H9 (cell line): Measurements from ENCODE around the gene MX2. TPM values are rescaled to one million over a fixed set of nuclear protein-coding genes. Genes with fewer than 3 reads are reported as not detected.

Experiments used
- DNase-seq: peaks from one replicate; pipeline ENCODE4 v3.0.0-alpha.2; 2017
- H2AFZ ChIP-seq: one replicate; pipeline ENCODE4 v1.6.1; 2013; ENCODE audit warnings: mild to moderate bottlenecking, low read length, control low read depth, moderate library complexity
- H2AK5ac ChIP-seq: 2 replicates; pipeline ENCODE4 v1.6.1; 2013; ENCODE audit warnings: low read length, control low read depth, mixed read lengths; ENCODE audit not compliant: insufficient read length
- H2BK120ac ChIP-seq: one replicate; pipeline ENCODE4 v1.6.1; 2013; ENCODE audit warnings: low read depth, mild to moderate bottlenecking, low read length, control low read depth, inconsistent platforms; ENCODE audit not compliant: poor library complexity, severe bottlenecking
- H2BK12ac ChIP-seq: 2 replicates; pipeline ENCODE4 v1.6.1; 2013; ENCODE audit warnings: low read length, control low read depth, mixed read lengths, low read depth; ENCODE audit not compliant: insufficient read length
- H2BK15ac ChIP-seq: 2 replicates; pipeline ENCODE4 v1.6.1; 2013; ENCODE audit warnings: low read depth, low read length, control low read depth
- H2BK20ac ChIP-seq: one replicate; pipeline ENCODE4 v1.6.1; 2013; ENCODE audit warnings: low read depth, mild to moderate bottlenecking, low read length, control low read depth, inconsistent platforms; ENCODE audit not compliant: poor library complexity, severe bottlenecking
- H2BK5ac ChIP-seq: 2 replicates; pipeline ENCODE4 v1.6.1; 2013; ENCODE audit warnings: low read length, control low read depth, mixed read lengths; ENCODE audit not compliant: insufficient read length
- H3K14ac ChIP-seq: 2 replicates; pipeline ENCODE4 v1.6.1; 2013; ENCODE audit warnings: low read length, control low read depth; ENCODE audit not compliant: insufficient read depth
- H3K18ac ChIP-seq: 2 replicates; pipeline ENCODE4 v1.6.1; 2013; ENCODE audit warnings: low read depth, mild to moderate bottlenecking, mixed read lengths, low read length, control low read depth; ENCODE audit not compliant: insufficient read length
- H3K23ac ChIP-seq: 2 replicates; pipeline ENCODE4 v1.6.1; 2013; ENCODE audit warnings: low read length, control low read depth, mixed read lengths, low read depth; ENCODE audit not compliant: insufficient read length
- H3K23me2 ChIP-seq: 2 replicates; pipeline ENCODE4 v1.6.1; 2013; ENCODE audit warnings: low read depth, mild to moderate bottlenecking, mixed read lengths, low read length, control low read depth; ENCODE audit not compliant: insufficient read length, poor library complexity, severe bottlenecking
- H3K27ac ChIP-seq: 2 replicates; pipeline ENCODE4 v1.5.1; 2013; ENCODE audit warnings: low read length, control low read depth, mixed read lengths, low read depth; ENCODE audit not compliant: insufficient read length
- H3K27me3 ChIP-seq: 2 replicates; pipeline ENCODE4 v1.6.1; 2013; ENCODE audit warnings: low read length, control low read depth, inconsistent platforms; ENCODE audit not compliant: insufficient read depth
- H3K4ac ChIP-seq: 2 replicates; pipeline ENCODE4 v1.6.1; 2013; ENCODE audit warnings: low read depth, mild to moderate bottlenecking, control low read depth, inconsistent platforms, low read length, moderate library complexity
- H3K4me1 ChIP-seq: 2 replicates; pipeline ENCODE4 v1.6.1; 2013; ENCODE audit warnings: low read length, control low read depth, inconsistent platforms; ENCODE audit not compliant: insufficient read depth
- H3K4me2 ChIP-seq: 2 replicates; pipeline ENCODE4 v1.6.1; 2013; ENCODE audit warnings: low read length, control low read depth, mixed read lengths; ENCODE audit not compliant: insufficient read length, insufficient read depth
- H3K56ac ChIP-seq: 2 replicates; pipeline ENCODE4 v1.6.1; 2013; ENCODE audit warnings: low read depth, mild to moderate bottlenecking, mixed read lengths, low read length, control low read depth; ENCODE audit not compliant: insufficient read length
- H3K79me1 ChIP-seq: 2 replicates; pipeline ENCODE4 v1.6.1; 2013; ENCODE audit warnings: low read depth, mild to moderate bottlenecking, moderate library complexity, low read length, control low read depth, inconsistent platforms; ENCODE audit not compliant: insufficient read depth, poor library complexity, severe bottlenecking
- H3K79me2 ChIP-seq: 2 replicates; pipeline ENCODE4 v1.6.1; 2013; ENCODE audit warnings: low read length, control low read depth, inconsistent platforms; ENCODE audit not compliant: insufficient read depth
- H3K9ac ChIP-seq: 2 replicates; pipeline ENCODE4 v1.6.1; 2013; ENCODE audit warnings: low read length, control low read depth, mixed read lengths; ENCODE audit not compliant: insufficient read length; ENCODE audit errors: extremely low read depth
- H3K9me3 ChIP-seq: one replicate; pipeline ENCODE4 v1.6.1; 2013; ENCODE audit warnings: low read depth, low read length, inconsistent platforms; ENCODE audit not compliant: control insufficient read depth
- H3T11ph ChIP-seq: one replicate; pipeline ENCODE4 v1.6.1; 2013; ENCODE audit warnings: mild to moderate bottlenecking, low read length, control low read depth, inconsistent platforms
- H4K20me1 ChIP-seq: one replicate; pipeline ENCODE4 v1.6.1; 2013; ENCODE audit not compliant: control insufficient read depth, insufficient read length, insufficient read depth
- H4K5ac ChIP-seq: 2 replicates; pipeline ENCODE4 v1.6.1; 2013; ENCODE audit warnings: low read depth, mild to moderate bottlenecking, mixed read lengths, low read length, control low read depth; ENCODE audit not compliant: insufficient read length
- H4K8ac ChIP-seq: replicated peaks from 2 replicates; pipeline ENCODE4 v1.6.1; 2013; ENCODE audit warnings: low read length, control low read depth, mixed read lengths, low read depth; ENCODE audit not compliant: insufficient read length
- H4K91ac ChIP-seq: 2 replicates; pipeline ENCODE4 v1.6.1; 2013; ENCODE audit warnings: low read depth, mild to moderate bottlenecking, moderate library complexity, mixed read lengths, low read length, control low read depth; ENCODE audit not compliant: insufficient read length
- H3K27ac Mint-ChIP-seq, 3 experiments: 2 replicates in 2 of 3; 3 replicates in 1 of 3; pipeline ENCODE4 v1.8.0; 2020 to 2021; ENCODE audit warnings: mixed read lengths in 3 of 3, mild to moderate bottlenecking in 1 of 3, moderate library complexity in 1 of 3
- H3K27me3 Mint-ChIP-seq: 2 replicates; pipeline ENCODE4 v1.8.0; 2021; ENCODE audit warnings: low read depth, mild to moderate bottlenecking, moderate library complexity, mixed read lengths
- H3K36me3 Mint-ChIP-seq, 3 experiments: 2 replicates in 2 of 3; 3 replicates in 1 of 3; pipeline ENCODE4 v1.8.0; 2020 to 2021; ENCODE audit warnings: low read depth in 3 of 3, mixed read lengths in 3 of 3; ENCODE audit not compliant: insufficient read depth in 1 of 3
- H3K4me1 Mint-ChIP-seq, 2 experiments: 2 replicates each; pipeline ENCODE4 v1.8.0; 2020; ENCODE audit warnings: mixed read lengths in 2 of 2
- H3K4me3 Mint-ChIP-seq, 2 experiments: 2 replicates in 1 of 2; 3 replicates in 1 of 2; pipeline ENCODE4 v1.8.0; 2020 to 2021; ENCODE audit warnings: mild to moderate bottlenecking in 2 of 2, mixed read lengths in 2 of 2, moderate library complexity in 1 of 2
- H3K9me3 Mint-ChIP-seq, 2 experiments: 2 replicates in 1 of 2; 3 replicates in 1 of 2; pipeline ENCODE4 v1.8.0; 2020; ENCODE audit warnings: mild to moderate bottlenecking in 2 of 2, mixed read lengths in 2 of 2, moderate library complexity in 1 of 2
- CTCF ChIP-seq: fragments of 200-600 bp; sonication (generic); conservative IDR thresholded peaks from 3 replicates; pipeline ENCODE4 v1.8.0; 2021; ENCODE audit warnings: antibody characterized with exemption, mild to moderate bottlenecking
- WGBS: extraction: QIAGEN DNeasy Blood & Tissue Kit; methylation state at CpG from one replicate; pipeline ENCODE4 v1.1.7; 2013; ENCODE audit warnings: missing lambda C conversion rate, low lambda C conversion rate, mixed read lengths; ENCODE audit not compliant: insufficient read length; ENCODE audit errors: extremely low coverage; 5-methylcytosine and 5-hydroxymethylcytosine counted together
- total RNA-seq: library from RNA; stranded (reverse); gene quantifications from 2 replicates; pipeline ENCODE4 v1.2.1, GENCODE V29; 2021

Gene MX2
- total RNA-seq, 1 experiment from 2014 or later, result 1.8 TPM

DNA sequence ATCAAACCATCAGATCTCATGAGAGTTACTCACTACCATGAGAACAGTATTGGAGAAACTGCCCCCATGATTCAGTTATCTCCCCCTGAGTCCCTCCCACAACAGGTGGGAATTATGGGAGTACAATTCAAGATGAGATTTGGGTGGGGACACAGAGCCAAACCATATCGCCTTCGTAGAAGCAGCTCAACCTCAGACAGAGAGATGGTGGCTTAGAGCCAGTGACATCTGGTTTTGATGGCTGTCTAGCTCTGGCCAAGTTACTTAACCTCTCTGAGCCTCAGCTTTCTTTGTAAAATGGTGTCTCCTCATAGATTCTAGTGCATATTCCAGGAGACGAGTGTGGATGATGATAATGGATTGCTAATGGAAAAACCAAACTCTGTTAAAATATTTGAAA, 91.4 kb downstream of the MX2 start:
- Mint-ChIP-seq H3K4me1 (peaks cover 30 to 33% of the 10 kb centered on the region in 2 experiments), H3K4me3 (no peak overlapping the region), H3K27me3 (no peaks in the 10 kb centered on the region), H3K9me3 (no peaks in the 10 kb centered on the region; a peak in 1 of 5 replicates), H3K27ac (peak overlapping the region in 2 of 3 experiments; percentile 7 to 93; a peak in 3 of 7 replicates), H3K36me3 (peaks cover 0 to 6% (median 6%) of the 10 kb centered on the region in 3 experiments; a peak in 2 of 7 replicates)
- Histone ChIP-seq H3K4ac (no peak overlapping the region), H2BK15ac (no peak overlapping the region), H2BK12ac (no peak overlapping the region), H3K27ac (no peak overlapping the region), H3K14ac (no peak overlapping the region), H2BK120ac (no peak overlapping the region), H3K18ac (no peak overlapping the region), H3K79me1 (no peaks in the 10 kb centered on the region), H2BK20ac (no peak overlapping the region), H4K91ac (no peak overlapping the region), H3K79me2 (no peaks in the 10 kb centered on the region), H2BK5ac (no peak overlapping the region), H2AK5ac (no peak overlapping the region), H3T11ph (no peak overlapping the region), H2AFZ (no peak overlapping the region), H3K4me1 (peaks cover 3% of the 10 kb centered on the region; the same call in 1 of the 2 replicates), H3K4me2 (no peak overlapping the region), H3K27me3 (no peaks in the 10 kb centered on the region), H4K5ac (no peak overlapping the region), H3K23me2 (no peaks in the 10 kb centered on the region), H3K9me3 (no peaks in the 10 kb centered on the region), H4K20me1 (no peaks in the 10 kb centered on the region), H3K9ac (no peak overlapping the region), H4K8ac (no peak overlapping the region), H3K23ac (no peak overlapping the region), H3K56ac (no peak overlapping the region)
- WGBS, result no CpG with 5 or more reads among the region's 3 CpGs
- DNase-seq, result no peak
- TF ChIP-seq CTCF, result no peak
